Measurements from ENCODE around the gene PI4K2B. TPM values are rescaled to one million over a fixed set of nuclear protein-coding genes. Genes with fewer than 3 reads are reported as not detected.

The PI4K2B gene
- total and polyA plus RNA-seq, 3 experiments from 2014 or later, result 9.7 to 38.9 (median 38.1) TPM

- Mint-ChIP-seq H3K4me3 (no peak overlapping the region), H3K36me3 (peaks cover 0 to 3% (median 0%) of the 10 kb centered on the region in 3 donors), H3K27me3 (peaks cover 2 to 25% of the 10 kb centered on the region in 2 donors), H3K27ac (peak overlapping the region in 1 of 8 donors; percentile 70), H3K4me1 (peaks cover 0 to 16% (median 12%) of the 10 kb centered on the region in 3 donors), H3K9me3 (no peaks in the 10 kb centered on the region)
- CTCF ChIA-PET, result no interaction called here
- H3K9me3 ChIP-seq (ENCODE audit: low read length), result no peaks in the 10 kb centered on the region
- H3K36me3 ChIP-seq (ENCODE audit: insufficient read depth, low read length), result no peaks in the 10 kb centered on the region
- POLR2A ChIA-PET, result no interaction called here
- peaks cover 12% of the 10 kb centered on the region for H3K4me1 ChIP-seq (ENCODE audit: insufficient read depth, low read length)
- no peak for DNase-seq
- H3K27ac ChIP-seq (ENCODE audit: low read depth, low read length), result no peak overlapping the region
- no peak overlapping the region for H3K4me3 ChIP-seq (ENCODE audit: low read length)
- H3K27me3 ChIP-seq (ENCODE audit: insufficient read depth, low read length, poor library complexity, severe bottlenecking), result no peaks in the 10 kb centered on the region
Observed at GRCh38 chr4:25308761-25309160, 74.9 kb downstream of the PI4K2B start.

- Histone ChIP-seq H3K27me3 (ENCODE audit: insufficient read depth, low read length, poor library complexity, severe bottlenecking) (no peaks in the 10 kb centered on the region), H3K9me3 (ENCODE audit: low read length) (no peaks in the 10 kb centered on the region), H3K36me3 (ENCODE audit: insufficient read depth, low read length) (no peaks in the 10 kb centered on the region), H3K4me3 (ENCODE audit: low read length) (no peak overlapping the region), H3K27ac (ENCODE audit: low read depth, low read length) (no peak overlapping the region), H3K4me1 (ENCODE audit: insufficient read depth, low read length) (peaks cover 12% of the 10 kb centered on the region)
- Mint-ChIP-seq H3K27ac (peak overlapping the region in 1 of 8 donors; percentile 55), H3K4me1 (peaks cover 0 to 21% (median 17%) of the 10 kb centered on the region in 3 donors), H3K9me3 (no peaks in the 10 kb centered on the region), H3K4me3 (peak overlapping the region in 1 of 7 donors; percentile 25), H3K27me3 (peaks cover 2 to 21% of the 10 kb centered on the region in 2 donors), H3K36me3 (peaks cover 0 to 9% (median 2%) of the 10 kb centered on the region in 3 donors)
- ChIA-PET CTCF (no interaction called here), POLR2A (no interaction called here)
- no peak for DNase-seq
Observed at GRCh38 chr4:25310066-25310802, 76.4 kb downstream of the PI4K2B start.

GRCh38 chr4:25310803-25311166 is 77.0 kb downstream of the PI4K2B start:
- POLR2A ChIA-PET, result no interaction called here
- peak overlapping the region in 1 of 8 donors; percentile 55 for H3K27ac Mint-ChIP-seq
- H3K27me3 Mint-ChIP-seq, result peaks cover 2 to 21% of the 10 kb centered on the region in 2 donors
- peaks cover 0 to 21% (median 17%) of the 10 kb centered on the region in 3 donors for H3K4me1 Mint-ChIP-seq
- Histone ChIP-seq H3K27ac (ENCODE audit: low read depth, low read length) (no peak overlapping the region), H3K36me3 (ENCODE audit: insufficient read depth, low read length) (no peaks in the 10 kb centered on the region), H3K4me1 (ENCODE audit: insufficient read depth, low read length) (peaks cover 12% of the 10 kb centered on the region), H3K4me3 (ENCODE audit: low read length) (no peak overlapping the region), H3K27me3 (ENCODE audit: insufficient read depth, low read length, poor library complexity, severe bottlenecking) (no peaks in the 10 kb centered on the region), H3K9me3 (ENCODE audit: low read length) (no peaks in the 10 kb centered on the region)
- no peaks in the 10 kb centered on the region for H3K9me3 Mint-ChIP-seq
- no peak overlapping the region for H3K4me3 Mint-ChIP-seq
- no peak for DNase-seq
- peaks cover 0 to 12% (median 4%) of the 10 kb centered on the region in 3 donors for H3K36me3 Mint-ChIP-seq
- CTCF ChIA-PET, result no interaction called here

GRCh38 chr4:25312496-25313200 is 78.8 kb downstream of the PI4K2B start, which contains the start of gene ZCCHC4:
TSS of gene ZCCHC4 (plus strand) at chr4:25312774. CDS start at chr4:25312810, 36 bp downstream.
- ChIA-PET CTCF (interaction anchor here (0.6 to 3.0 kb wide), 46 partner anchors 8 to 168 kb away, joined by 3 to 52 read pairs (median 5); partner anchors contain the start of genes ANAPC4, PI4K2B and SEPSECS), POLR2A (interaction anchor here (0.7 to 1.3 kb wide), 7 partner anchors 18 to 153 kb away, joined by 3 to 24 read pairs (median 4); partner anchors contain the start of genes ANAPC4, PI4K2B and SEPSECS)
- Mint-ChIP-seq H3K4me1 (peaks cover 11 to 32% (median 20%) of the 10 kb centered on the region in 3 donors), H3K27ac (peak within 1 kb of the TSS; percentile 84 to 97 (median 96)), H3K36me3 (peaks cover 0 to 27% (median 10%) of the 10 kb centered on the region in 3 donors), H3K4me3 (peak within 1 kb of the TSS; percentile 98 to 99 (median 99)), H3K9me3 (no peaks in the 10 kb centered on the region), H3K27me3 (peaks cover 0 to 12% of the 10 kb centered on the region in 2 donors)
- Histone ChIP-seq H3K9me3 (ENCODE audit: low read length) (no peaks in the 10 kb centered on the region), H3K4me3 (ENCODE audit: low read length) (peak within 1 kb of the TSS; percentile 90), H3K27ac (ENCODE audit: low read depth, low read length) (peak within 1 kb of the TSS; percentile 80), H3K27me3 (ENCODE audit: insufficient read depth, low read length, poor library complexity, severe bottlenecking) (no peaks in the 10 kb centered on the region), H3K4me1 (ENCODE audit: insufficient read depth, low read length) (peaks cover 12% of the 10 kb centered on the region), H3K36me3 (ENCODE audit: insufficient read depth, low read length) (peaks cover 9% of the 10 kb centered on the region)
- DNase-seq, result peak; percentile 86 to 92 (median 90)

DNA sequence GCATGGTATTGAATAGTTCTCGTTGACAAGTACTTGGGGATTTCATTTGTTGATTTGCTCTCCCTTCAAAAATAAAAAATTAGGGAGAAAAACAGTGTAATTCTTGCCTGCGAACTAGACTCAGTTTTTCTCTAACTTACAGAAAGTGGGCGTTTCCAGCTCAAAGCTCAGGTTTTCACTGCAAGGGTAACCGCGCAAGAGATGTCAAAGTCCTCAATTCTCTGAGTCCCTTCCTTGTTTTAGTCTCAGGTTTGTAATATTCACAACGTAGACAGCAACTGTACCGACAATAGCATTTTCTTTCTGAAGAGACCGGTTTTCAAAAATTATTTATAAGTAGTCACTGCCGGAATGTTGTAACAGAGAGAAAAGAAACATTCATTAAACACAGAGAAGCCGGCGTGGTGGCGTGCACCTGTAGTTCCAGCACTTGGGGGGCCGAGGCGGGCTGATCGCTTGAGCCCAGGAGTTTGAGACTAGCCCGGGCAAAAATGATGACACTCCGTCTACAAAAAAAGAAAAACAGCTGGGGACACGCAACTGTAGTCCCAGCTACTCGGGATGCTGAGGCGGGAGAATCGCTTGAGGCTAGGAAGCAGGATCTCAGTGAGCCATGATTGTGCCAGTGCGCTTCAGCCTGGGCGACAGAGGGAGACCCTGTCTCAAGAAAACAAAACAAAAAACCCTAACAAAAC is 79.5 kb downstream of the PI4K2B start:
- no peaks in the 10 kb centered on the region for H3K9me3 Mint-ChIP-seq
- peak overlapping the region; percentile 80 for H3K27ac ChIP-seq (ENCODE audit: low read depth, low read length)
- H3K4me3 Mint-ChIP-seq, result peak overlapping the region; percentile 98 to 99 (median 99)
- H3K27ac Mint-ChIP-seq, result peak overlapping the region in 7 of 8 donors; percentile 84 to 97 (median 96)
- H3K27me3 ChIP-seq (ENCODE audit: insufficient read depth, low read length, poor library complexity, severe bottlenecking), result no peaks in the 10 kb centered on the region
- H3K4me1 ChIP-seq (ENCODE audit: insufficient read depth, low read length), result peaks cover 12% of the 10 kb centered on the region
- H3K27me3 Mint-ChIP-seq, result peaks cover 0 to 7% of the 10 kb centered on the region in 2 donors
- no peaks in the 10 kb centered on the region for H3K9me3 ChIP-seq (ENCODE audit: low read length)
- peaks cover 11 to 35% (median 21%) of the 10 kb centered on the region in 3 donors for H3K4me1 Mint-ChIP-seq
- DNase-seq, result no peak
- CTCF ChIA-PET, result interaction anchor here (1.1 to 3.0 kb wide), 28 partner anchors 8 to 169 kb away, joined by 3 to 52 read pairs (median 7); partner anchors contain the start of genes ANAPC4, PI4K2B and SEPSECS
- H3K4me3 ChIP-seq (ENCODE audit: low read length), result peak overlapping the region; percentile 90
- peaks cover 9% of the 10 kb centered on the region for H3K36me3 ChIP-seq (ENCODE audit: insufficient read depth, low read length)
- POLR2A ChIA-PET, result interaction anchor here (1.2 to 1.3 kb wide), 4 partner anchors 64 to 153 kb away, joined by 4 to 24 read pairs (median 14); partner anchors contain the start of genes ANAPC4, PI4K2B and SEPSECS
- peaks cover 0 to 33% (median 11%) of the 10 kb centered on the region in 3 donors for H3K36me3 Mint-ChIP-seq

DNA sequence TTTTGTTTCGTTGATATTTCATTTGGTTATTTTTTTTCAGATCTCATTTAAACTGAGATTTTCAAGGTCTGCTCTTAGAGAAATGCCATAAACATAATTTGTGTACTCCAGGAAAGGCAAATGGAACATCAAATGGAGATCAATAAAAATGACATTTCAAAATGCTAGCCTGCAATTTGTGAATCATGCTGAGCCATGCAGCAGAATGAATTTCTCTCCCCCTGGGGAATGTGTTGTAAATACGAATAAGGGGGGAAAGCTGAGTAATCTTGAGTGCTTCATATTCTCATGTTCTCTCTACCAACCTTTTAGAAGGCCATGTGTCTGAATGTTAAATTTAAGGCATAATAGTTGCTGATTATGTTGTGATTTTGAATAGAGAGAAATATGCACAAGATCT is 86.5 kb downstream of the PI4K2B start:
- Mint-ChIP-seq H3K36me3 (peaks cover 0 to 67% (median 18%) of the 10 kb centered on the region in 3 donors), H3K27ac (peak overlapping the region in 1 of 8 donors; percentile 56), H3K9me3 (no peaks in the 10 kb centered on the region), H3K4me1 (peaks cover 6 to 14% (median 11%) of the 10 kb centered on the region in 3 donors), H3K27me3 (no peaks in the 10 kb centered on the region), H3K4me3 (no peak overlapping the region)
- Histone ChIP-seq H3K4me3 (ENCODE audit: low read length) (no peak overlapping the region), H3K27ac (ENCODE audit: low read depth, low read length) (no peak overlapping the region), H3K9me3 (ENCODE audit: low read length) (no peaks in the 10 kb centered on the region), H3K27me3 (ENCODE audit: insufficient read depth, low read length, poor library complexity, severe bottlenecking) (no peaks in the 10 kb centered on the region), H3K36me3 (ENCODE audit: insufficient read depth, low read length) (peaks cover 9% of the 10 kb centered on the region), H3K4me1 (ENCODE audit: insufficient read depth, low read length) (no peaks in the 10 kb centered on the region)
- DNase-seq, result no peak
- POLR2A ChIA-PET, result no interaction called here
- CTCF ChIA-PET, result interaction anchor here (2.8 kb wide), 1 partner anchor 8 kb away, joined by 8 read pairs; the partner anchor contains the start of gene ZCCHC4

- H3K4me3 Mint-ChIP-seq, result no peak overlapping the region
Observed at GRCh38 chr4:25320773-25321172, 86.9 kb downstream of the PI4K2B start.

More at GRCh38 chr4:25320773-25321172, 86.9 kb downstream of the PI4K2B start:
- H3K36me3 ChIP-seq (ENCODE audit: insufficient read depth, low read length), result peaks cover 9% of the 10 kb centered on the region
- ChIA-PET POLR2A (no interaction called here), CTCF (interaction anchor here (2.8 kb wide), 1 partner anchor 9 kb away, joined by 8 read pairs; the partner anchor contains the start of gene ZCCHC4)
- peaks cover 0 to 65% (median 16%) of the 10 kb centered on the region in 3 donors for H3K36me3 Mint-ChIP-seq
- H3K4me3 ChIP-seq (ENCODE audit: low read length), result no peak overlapping the region
- peak overlapping the region in 1 of 8 donors; percentile 56 for H3K27ac Mint-ChIP-seq
- H3K4me1 Mint-ChIP-seq, result peaks cover 6 to 16% (median 11%) of the 10 kb centered on the region in 3 donors
- H3K27ac ChIP-seq (ENCODE audit: low read depth, low read length), result no peak overlapping the region
- DNase-seq, result no peak
- H3K9me3 Mint-ChIP-seq, result no peaks in the 10 kb centered on the region
- no peaks in the 10 kb centered on the region for H3K4me1 ChIP-seq (ENCODE audit: insufficient read depth, low read length)
- H3K9me3 ChIP-seq (ENCODE audit: low read length), result no peaks in the 10 kb centered on the region
- H3K27me3 ChIP-seq (ENCODE audit: insufficient read depth, low read length, poor library complexity, severe bottlenecking), result no peaks in the 10 kb centered on the region
- no peaks in the 10 kb centered on the region for H3K27me3 Mint-ChIP-seq

Measured in CD8-positive, alpha-beta memory T cell (primary cell).